HL-60 (cell line): ENCODE measurements around the gene ANKS1B.

ENCODE experiments used
- DNase-seq, 2 experiments: peaks; one replicate each; pipeline ENCODE4 v3.0.0-alpha.2; 2010 to 2020; ENCODE audit warnings: low read depth in 1 of 2, low spot score in 1 of 2
- H3K27ac ChIP-seq: fragments of 250-450 bp; sonication (Bioruptor Pico); replicated peaks from 2 replicates; pipeline ENCODE4 v1.5.1; 2020; ENCODE audit warnings: mild to moderate bottlenecking, moderate library complexity
- H3K27me3 ChIP-seq: fragments of 250-450 bp; sonication (Bioruptor Pico); 2 replicates; pipeline ENCODE4 v1.5.1; 2021; ENCODE audit warnings: mild to moderate bottlenecking, moderate library complexity; ENCODE audit not compliant: insufficient read depth, poor library complexity, severe bottlenecking
- H3K4me3 ChIP-seq: replicated peaks from 2 replicates; pipeline ENCODE4 v1.5.1; 2011; ENCODE audit warnings: mild to moderate bottlenecking, control low read depth, low read length; ENCODE audit not compliant: insufficient read depth
- GABPA ChIP-seq: IDR thresholded peaks from 2 replicates; pipeline ENCODE4 v1.6.1; 2012; ENCODE audit warnings: low read depth
- POLR2AphosphoS5 ChIP-seq: IDR thresholded peaks from 2 replicates; pipeline ENCODE4 v1.6.1; 2012; ENCODE audit warnings: low read depth
- SPI1 ChIP-seq: IDR thresholded peaks from 2 replicates; pipeline ENCODE4 v1.6.1; 2012; ENCODE audit warnings: low read depth, mild to moderate bottlenecking, borderline replicate concordance
- TF ChIP-seq, protein P1 (sequence below): IDR thresholded peaks from one replicate; pipeline ENCODE4 v1.5.1; 2011; ENCODE audit warnings: low read length, control low read depth, inconsistent platforms; ENCODE audit not compliant: insufficient read depth
- TF ChIP-seq, protein P2 (sequence below): IDR thresholded peaks from 2 replicates; pipeline ENCODE4 v1.6.1; 2012; ENCODE audit warnings: low read depth; ENCODE audit not compliant: insufficient replicate concordance

The ANKS1B gene

GRCh38 chr12:98721204-98721702 is 1263.5 kb downstream of the ANKS1B start:
- Histone ChIP-seq H3K4me3 (no peak overlapping the region), H3K27ac (no peak overlapping the region), H3K27me3 (no peaks in the 10 kb centered on the region)
- DNase-seq: no peak
- no peak for TF ChIP-seq SPI1
- TF ChIP-seq, protein P1, sequence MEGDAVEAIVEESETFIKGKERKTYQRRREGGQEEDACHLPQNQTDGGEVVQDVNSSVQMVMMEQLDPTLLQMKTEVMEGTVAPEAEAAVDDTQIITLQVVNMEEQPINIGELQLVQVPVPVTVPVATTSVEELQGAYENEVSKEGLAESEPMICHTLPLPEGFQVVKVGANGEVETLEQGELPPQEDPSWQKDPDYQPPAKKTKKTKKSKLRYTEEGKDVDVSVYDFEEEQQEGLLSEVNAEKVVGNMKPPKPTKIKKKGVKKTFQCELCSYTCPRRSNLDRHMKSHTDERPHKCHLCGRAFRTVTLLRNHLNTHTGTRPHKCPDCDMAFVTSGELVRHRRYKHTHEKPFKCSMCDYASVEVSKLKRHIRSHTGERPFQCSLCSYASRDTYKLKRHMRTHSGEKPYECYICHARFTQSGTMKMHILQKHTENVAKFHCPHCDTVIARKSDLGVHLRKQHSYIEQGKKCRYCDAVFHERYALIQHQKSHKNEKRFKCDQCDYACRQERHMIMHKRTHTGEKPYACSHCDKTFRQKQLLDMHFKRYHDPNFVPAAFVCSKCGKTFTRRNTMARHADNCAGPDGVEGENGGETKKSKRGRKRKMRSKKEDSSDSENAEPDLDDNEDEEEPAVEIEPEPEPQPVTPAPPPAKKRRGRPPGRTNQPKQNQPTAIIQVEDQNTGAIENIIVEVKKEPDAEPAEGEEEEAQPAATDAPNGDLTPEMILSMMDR: no peak
- no peak for TF ChIP-seq POLR2AphosphoS5
- TF ChIP-seq GABPA: no peak
- TF ChIP-seq, protein P2, sequence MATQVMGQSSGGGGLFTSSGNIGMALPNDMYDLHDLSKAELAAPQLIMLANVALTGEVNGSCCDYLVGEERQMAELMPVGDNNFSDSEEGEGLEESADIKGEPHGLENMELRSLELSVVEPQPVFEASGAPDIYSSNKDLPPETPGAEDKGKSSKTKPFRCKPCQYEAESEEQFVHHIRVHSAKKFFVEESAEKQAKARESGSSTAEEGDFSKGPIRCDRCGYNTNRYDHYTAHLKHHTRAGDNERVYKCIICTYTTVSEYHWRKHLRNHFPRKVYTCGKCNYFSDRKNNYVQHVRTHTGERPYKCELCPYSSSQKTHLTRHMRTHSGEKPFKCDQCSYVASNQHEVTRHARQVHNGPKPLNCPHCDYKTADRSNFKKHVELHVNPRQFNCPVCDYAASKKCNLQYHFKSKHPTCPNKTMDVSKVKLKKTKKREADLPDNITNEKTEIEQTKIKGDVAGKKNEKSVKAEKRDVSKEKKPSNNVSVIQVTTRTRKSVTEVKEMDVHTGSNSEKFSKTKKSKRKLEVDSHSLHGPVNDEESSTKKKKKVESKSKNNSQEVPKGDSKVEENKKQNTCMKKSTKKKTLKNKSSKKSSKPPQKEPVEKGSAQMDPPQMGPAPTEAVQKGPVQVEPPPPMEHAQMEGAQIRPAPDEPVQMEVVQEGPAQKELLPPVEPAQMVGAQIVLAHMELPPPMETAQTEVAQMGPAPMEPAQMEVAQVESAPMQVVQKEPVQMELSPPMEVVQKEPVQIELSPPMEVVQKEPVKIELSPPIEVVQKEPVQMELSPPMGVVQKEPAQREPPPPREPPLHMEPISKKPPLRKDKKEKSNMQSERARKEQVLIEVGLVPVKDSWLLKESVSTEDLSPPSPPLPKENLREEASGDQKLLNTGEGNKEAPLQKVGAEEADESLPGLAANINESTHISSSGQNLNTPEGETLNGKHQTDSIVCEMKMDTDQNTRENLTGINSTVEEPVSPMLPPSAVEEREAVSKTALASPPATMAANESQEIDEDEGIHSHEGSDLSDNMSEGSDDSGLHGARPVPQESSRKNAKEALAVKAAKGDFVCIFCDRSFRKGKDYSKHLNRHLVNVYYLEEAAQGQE: no peak

GRCh38 chr12:98719515-98720504 is 1264.9 kb downstream of the ANKS1B start:
- DNase-seq: no peak
- H3K27ac ChIP-seq: no peak overlapping the region

GRCh38 chr12:98714426-98714825 is 1270.3 kb downstream of the ANKS1B start:
- Histone ChIP-seq H3K4me3 (no peak overlapping the region), H3K27ac (no peak overlapping the region), H3K27me3 (no peaks in the 10 kb centered on the region)
- TF ChIP-seq GABPA (no peak), POLR2AphosphoS5 (no peak), SPI1 (no peak)
- TF ChIP-seq, protein P2: no peak
- TF ChIP-seq, protein P1: no peak
- no peak for DNase-seq

More at GRCh38 chr12:98719515-98720504, 1264.9 kb downstream of the ANKS1B start:
- Histone ChIP-seq H3K4me3 (no peak overlapping the region), H3K27me3 (no peaks in the 10 kb centered on the region)
- TF ChIP-seq, protein P2: no peak
- TF ChIP-seq POLR2AphosphoS5 (no peak), SPI1 (no peak)
- TF ChIP-seq, protein P1: no peak
